Caki2 (cell line): ENCODE results near the gene FBLN2. TPM values are rescaled to one million over a fixed set of nuclear protein-coding genes. Genes with fewer than 3 reads are reported as not detected.

Source experiments
- DNase-seq: peaks from one replicate; pipeline ENCODE4 v3.0.0-alpha.2; 2015; ENCODE audit warnings: low read depth
- in situ Hi-C: cut with HindIII; loops from 2 replicates; pipeline ENCODE4 v1.10.0; 2016; ENCODE audit warnings: low sequenced_read_pairs, low pct_unique_long_range_greater_than_20kb, mixed read lengths
- total RNA-seq: library from RNA; depleted of rRNA; stranded (reverse); fragments of >200 nt; shearing (Covaris generic); gene quantifications from 2 replicates; pipeline ENCODE4 v1.2.3, GENCODE V29; 2014; ENCODE audit warnings: low replicate concordance

FBLN2 gene
- total RNA-seq, 1 experiment from 2014 or later, result 0.10 TPM

DNA sequence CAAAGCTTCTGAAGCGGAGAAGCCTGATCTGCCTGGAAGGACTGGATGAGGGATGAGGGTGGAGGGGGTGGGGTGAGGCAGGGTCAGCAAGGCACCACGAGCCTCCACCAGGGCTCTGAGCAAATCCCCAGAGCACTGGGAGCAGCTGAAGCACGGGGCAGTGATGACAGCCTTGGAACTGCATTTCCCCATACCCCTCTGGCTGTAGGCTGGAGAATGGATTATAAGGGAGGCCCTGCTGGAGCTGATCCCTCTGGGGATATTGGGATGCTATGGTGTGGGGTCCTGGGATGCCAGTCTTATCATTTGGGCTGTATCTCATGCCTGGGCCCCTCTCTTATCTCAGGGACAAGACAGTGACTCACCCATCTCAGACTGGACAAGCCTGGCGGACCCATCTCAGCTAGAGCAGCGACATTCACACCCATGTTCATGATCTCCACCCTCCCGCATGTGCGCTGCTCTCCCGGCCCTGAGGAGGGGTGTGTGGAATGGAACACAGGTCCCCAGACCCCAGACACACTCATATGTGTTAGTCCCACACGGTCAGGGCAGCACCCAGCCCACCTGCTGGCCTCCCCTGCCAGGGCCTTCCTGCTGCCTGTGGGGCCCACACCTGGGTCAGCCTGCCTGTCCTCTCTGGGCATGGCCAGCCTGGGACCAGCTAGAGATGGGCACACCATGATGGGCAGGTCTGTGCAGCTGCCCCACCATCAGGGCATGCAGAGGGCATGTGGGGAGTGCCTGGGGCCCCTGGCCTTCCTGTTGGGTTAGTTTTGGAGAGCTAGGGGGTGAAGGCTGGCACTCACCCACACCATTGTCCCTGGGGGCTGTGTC lies 97.1 kb downstream of the FBLN2 start:
- in situ Hi-C loops, result no loop called here
- no peak for DNase-seq

DNA sequence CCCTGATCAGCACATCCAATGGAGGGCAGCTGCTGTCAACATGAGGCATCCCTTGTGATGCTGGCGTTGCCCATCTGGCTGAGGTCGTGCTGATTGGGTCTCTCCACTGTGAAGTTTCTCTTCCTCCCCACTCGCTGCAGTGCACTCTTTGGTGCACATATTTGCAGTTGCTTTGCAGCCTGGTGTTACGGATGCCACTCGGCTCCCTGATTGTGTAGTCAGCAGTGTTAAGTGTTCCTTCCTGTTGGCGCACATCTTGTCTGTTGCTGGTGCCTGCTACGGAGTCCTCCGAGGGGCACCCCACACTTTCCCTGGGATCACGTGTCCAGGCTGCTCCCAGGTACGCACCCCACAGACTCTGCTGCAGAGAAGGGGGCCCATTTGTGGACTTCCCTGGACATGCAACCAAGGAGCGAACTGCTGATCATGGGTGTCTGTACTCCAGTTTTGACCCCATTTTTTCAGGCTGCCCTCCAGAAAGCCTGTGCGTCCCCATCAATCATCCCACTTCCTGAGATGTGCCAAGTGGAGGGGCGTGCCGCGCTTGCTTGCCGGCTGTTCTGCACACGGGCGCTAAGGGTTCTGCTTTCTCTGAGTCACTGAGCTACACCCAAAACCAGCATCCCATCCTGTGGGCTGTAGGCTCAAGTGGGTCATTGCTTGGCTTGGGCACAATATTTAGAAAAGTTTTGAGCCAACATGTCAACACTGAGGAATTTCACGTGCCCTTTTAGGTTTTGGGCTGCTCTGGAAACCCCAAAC lies 98.6 kb downstream of the FBLN2 start:
- in situ Hi-C loops, result no loop called here
- no peak for DNase-seq

DNA sequence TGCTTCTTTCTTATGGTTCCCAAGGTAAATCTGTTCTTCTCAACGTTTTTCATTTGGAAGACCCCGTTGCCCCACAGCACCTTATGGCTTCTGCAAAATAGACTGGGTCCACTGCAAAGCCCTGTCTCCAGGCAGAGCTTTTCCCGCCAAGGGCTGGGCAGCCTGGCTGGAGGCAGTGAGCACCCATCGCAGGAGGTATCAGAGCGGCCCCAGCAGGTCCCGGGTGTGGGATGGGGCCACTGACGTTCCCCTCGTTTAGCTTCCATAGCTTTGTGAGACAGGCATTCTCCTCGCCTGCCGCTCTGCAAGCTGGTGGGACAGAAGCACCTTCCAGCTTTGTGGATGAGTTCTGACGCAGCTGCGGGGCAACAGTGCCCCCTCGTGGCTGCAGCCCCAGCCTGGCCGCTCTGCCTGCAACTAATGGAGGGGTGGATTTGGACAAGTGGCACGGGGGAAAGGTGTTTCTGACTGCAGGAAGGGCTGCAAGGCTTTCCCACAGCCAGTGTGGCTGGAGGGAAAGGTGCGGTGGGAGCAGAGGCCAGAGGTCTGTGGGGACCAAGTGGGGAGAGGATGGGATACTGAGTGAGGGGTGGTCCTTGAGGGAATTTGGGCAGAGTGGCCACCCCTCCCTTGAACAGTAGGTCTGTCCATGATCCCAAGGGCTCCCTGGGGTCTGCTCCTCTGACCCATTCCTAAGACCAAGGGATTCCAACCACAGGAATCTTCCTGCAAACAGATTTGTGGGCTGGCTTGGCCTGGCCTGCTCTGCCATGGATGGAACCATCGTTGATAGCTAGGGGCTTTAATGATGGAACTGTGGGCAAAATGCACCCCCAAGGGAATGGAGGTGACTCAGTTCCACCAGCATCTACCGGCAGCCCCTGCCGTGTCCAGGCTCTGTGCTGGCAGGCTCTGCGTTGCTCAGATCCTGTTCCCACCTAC lies 99.4 kb downstream of the FBLN2 start:
- in situ Hi-C loops, result no loop called here
- DNase-seq, result peak; percentile 64

DNA sequence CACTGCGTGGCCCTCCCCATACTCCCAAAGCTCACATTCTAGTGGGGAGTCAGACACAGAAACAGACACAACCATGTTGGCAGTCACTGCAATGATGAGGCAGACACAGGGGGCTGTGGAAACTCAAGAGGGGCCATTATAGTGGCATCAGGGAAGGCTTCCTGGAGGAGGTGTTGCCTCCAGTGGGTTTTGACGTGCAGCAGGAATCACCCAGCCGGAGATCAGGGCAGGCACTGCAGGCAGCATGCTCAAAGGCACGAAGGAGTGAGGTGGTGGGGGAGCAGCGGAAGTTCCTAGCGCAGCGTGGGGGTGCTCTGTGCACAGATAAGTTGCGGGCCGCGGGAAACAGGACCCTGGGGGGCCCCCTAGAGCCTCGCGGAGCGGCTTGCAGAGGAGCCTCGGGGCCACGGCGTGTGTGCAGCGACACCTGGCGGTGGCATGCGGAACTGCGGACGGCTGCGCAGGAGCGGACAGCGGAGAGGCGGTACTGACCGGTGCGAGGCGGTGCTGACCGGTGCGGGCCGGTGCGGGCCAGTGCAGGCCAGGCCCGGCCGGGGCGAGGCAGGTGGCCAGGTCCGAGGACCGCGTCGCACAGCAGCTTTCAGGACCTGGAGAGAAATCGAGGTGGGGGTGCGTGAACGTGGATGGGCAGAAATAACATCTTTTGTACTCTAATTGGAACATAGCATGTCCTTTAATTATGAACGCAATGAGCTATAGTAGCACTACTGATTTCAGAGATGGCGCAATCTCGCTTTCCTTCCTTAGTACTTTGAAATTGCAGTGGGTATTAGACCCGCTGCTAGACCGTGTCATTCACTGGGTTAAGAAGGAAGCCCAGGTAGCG lies 101.5 kb downstream of the FBLN2 start:
- DNase-seq, result peak; percentile 59
- in situ Hi-C loops, result no loop called here

DNA sequence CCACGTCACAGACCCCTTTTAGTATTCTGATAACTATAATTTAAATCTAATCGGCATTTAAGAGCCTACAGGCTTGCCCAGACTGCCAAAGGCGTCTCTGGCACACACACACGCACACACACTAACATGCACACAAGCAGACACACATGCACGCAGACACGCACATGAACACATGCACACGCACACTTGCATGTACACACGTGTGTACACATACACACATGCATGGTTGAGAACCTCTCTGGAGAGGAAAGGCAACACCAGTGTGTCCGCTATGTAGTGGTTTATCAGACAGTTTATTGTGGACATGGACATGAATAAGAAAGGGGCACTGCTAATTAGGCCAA lies 102.1 kb downstream of the FBLN2 start:
- no peak for DNase-seq
- in situ Hi-C loops, result no loop called here

DNA sequence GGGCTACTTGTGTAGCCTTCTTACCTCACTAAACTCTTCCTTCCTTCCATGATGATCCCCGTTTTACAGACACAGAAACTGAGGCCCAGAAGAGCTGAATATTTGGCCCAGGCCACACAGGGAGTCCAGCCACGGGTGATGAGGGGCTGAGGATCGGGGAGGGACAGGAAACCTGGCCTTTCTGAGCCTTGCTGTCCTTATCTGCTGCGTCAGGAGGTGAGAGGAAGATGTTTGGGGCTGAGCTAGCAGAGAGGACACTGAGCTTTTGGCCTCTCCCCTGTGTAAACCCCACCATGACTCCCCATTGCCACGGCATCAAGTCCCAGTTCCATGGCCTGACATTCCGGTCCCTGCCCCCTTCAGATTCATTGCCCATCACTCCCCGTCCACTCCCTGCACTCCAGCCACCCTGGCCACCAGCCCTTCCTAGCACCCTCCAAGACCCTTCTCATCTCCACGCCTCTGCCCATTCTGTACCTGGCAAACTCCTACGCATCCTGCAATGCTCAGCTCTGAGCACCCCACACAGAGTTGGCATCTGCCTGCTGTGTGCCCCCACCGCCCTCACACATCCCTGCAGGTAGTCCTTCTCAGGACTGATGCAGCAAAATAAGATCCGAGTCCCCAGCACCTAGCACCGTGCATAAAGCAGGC lies 103.0 kb downstream of the FBLN2 start:
- in situ Hi-C loops, result no loop called here
- DNase-seq, result no peak

DNA sequence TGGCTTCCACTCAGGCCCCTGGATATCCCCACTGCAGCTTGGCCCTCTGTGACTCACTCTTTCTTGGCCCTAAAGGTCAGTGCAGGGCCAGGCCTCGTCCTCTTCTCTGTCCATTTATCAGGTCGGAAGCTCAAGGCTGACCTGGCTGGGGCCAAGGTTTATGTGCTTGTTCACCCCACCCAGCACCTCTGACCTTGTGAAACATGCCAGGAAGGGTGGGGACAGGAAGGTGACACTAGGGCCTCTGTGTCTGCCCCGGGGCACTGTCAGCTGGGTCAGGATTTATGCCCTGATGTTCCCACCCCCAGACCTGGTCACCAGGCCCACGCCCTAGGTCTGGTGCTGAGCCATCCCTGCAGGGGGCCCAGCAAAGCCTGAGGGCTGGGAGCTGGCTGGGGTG lies 103.8 kb downstream of the FBLN2 start:
- in situ Hi-C loops, result no loop called here
- DNase-seq, result no peak

DNA sequence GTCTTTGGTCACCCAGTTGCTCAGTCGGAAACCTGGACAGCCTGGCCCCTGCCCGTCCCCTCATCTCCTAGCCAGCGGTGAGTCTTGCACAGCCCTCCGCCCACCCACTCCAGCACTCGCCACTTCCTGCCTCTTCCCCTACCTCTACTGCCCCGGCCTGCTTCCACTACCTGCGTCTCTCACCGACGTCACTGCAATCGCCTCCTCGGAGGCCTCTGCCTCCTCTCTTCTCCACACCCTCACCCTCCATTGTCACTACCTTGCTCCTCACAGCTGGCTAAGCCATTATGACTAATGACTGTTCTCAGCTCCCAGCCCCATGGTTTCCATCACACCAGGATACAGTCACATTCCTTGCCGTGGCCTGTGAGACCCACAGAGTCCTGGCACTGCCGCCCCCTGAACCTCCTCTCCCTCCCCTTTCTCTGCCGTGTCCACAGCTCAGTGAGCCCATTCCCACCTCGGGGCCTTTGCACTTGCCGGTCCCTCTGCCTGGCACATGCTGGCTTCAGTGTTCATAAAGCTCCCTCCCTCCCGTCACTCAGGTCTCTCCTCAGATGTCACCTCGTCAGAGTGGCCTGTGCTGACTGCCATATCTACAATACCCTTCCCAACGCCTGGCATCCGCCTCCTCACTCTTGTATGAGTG lies 104.8 kb downstream of the FBLN2 start:
- no peak for DNase-seq
- in situ Hi-C loops, result no loop called here

DNA sequence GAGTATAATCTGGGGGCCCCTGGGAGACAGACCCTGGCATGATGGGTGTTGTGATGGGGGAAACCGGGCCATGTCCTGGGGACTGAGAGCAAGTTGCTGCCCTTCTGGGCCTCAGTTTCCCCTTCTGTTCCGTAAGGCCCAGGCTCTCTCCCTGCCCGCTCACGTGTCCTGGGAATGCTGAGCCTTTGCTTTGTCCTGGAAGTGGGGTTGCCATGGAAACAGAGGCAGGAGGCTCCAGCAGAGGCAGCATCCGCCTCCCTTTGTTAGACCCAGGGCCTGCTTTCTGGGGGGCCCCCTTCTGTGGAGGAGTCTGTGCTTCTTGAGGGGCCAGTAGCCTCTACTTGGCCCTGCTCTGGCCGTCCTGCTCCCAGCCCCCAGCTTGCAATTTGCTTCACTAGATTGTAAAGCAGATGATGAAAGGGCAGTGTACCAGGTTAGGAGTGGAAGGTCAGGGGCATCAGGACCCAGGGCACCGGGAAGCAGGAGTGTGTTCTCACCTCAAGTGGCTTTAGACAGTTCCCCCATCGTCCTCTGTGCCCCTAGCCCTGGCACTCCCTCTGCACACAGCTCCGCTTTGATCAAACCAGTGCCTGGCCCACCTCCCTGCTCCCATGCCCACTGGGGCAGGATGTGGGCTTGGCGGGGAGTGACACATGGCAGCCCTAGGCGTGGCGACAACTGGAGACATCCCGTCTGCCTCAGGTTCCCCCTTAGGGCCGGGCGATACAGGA lies 105.6 kb downstream of the FBLN2 start:
- DNase-seq, result no peak
- in situ Hi-C loops, result no loop called here

DNA sequence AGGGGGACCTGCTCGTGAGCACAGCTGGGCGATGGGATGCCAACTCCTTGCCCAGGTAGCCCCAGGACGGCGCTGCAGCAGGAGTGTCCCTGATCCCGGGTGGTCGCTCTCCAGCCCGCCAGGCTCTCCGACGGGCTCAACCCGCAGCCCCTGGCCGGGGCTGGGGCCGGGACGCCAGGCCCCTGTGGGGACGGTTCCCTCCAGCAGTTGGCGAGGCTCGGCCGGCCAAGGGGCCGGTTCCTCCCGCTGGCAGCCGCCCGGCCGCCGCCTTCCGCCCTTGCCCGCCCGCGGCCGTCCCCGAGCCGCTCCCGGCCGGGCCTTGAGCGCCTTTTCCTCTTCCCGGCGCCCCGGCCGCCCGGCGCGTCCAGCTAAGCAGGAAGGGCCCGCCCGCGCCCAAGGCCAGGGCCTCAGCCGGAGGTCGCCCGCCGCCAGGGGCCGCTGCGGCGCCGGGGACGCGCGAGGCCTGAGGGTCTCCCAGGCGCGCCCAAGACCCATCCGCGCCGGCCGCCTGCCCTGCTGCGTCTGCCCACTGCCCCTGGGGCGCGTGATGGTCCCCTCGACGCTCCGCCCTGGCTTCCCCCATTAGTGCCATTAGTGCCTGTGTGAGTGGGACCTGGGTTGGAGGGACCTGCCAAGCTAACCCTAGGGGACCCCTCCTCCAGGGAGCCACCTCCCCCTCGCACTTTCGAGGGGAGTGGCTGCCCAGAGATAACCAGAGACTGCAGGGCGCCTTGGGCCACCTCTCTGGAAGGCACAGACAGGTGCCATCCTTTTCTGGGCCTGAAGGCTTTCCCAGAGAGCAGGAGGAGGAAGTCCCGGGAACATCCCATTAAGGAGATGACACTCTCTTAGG lies 106.4 kb downstream of the FBLN2 start:
- in situ Hi-C loops, result no loop called here
- DNase-seq, result no peak

DNA sequence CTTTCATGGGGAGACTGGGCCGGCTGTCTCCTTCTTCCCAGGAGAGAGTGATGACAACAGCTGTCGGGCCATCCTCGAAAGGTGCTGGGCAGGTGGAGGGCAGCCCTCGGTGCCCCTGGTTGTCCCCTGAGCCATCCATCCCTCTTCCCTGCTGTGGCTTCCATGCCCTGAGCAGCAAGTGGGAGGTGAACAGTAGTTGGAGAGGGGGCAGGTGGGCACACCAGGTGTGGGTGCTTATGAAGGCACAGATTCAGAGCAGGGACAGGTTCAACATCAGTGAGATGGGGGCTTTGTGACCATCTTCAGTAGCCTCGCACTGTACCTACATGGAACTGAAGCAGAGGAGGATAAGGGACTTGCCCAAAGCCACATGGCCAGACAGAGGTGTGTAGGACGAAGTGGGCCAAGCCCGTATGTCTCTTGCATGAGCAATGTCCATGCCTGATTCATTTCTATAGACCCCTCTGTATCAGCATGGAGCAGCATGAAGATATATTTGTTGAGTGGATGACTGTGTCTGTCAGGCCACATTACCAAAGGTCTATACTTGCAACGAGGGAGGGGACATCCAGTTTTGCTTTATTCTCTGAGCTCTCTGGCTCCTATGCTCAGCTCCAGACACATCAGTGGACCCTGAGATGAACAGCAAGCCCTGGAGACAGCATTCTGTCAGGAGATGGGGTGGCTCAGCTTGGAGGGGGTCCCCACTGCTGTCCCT lies 107.8 kb downstream of the FBLN2 start:
- DNase-seq, result no peak
- in situ Hi-C loops, result no loop called here

DNA sequence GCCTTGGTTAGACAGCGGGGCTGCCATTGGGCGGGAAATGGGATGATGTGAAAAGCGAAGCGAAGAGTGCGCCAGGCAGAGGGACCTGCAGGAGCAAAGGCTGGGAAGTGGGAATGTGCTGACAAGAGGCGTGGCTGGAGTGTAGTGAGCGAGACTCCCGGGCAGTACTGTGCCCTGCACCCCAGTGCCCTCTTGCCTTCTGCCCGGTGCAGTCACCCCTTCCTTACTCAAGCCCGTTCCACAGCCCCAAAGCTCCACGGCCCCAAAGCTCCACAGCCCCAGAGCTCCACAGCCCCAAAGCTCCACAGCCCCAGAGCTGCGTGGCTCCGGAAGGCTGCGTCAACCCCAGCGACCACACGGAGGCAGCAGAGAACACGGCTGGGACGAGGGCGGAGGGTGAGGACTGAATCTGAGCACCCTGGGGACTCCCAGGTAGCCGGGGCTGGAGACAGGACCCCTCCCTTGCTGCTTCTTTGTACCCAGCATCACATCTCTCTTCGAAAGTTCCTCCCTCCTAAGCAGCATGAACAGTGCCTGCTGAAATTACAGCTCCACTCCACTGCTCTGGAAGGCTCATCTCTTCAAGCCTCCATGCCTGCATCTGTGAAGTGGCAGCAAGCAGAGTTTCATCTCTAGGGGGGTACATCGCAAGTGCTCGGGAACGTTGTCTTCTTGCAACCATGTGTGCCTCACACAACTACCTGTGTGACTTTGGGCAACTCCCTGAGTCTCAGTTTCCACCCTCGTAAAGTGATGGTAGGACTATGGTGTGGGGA lies 108.9 kb downstream of the FBLN2 start:
- in situ Hi-C loops, result no loop called here
- peak; percentile 33 for DNase-seq

DNA sequence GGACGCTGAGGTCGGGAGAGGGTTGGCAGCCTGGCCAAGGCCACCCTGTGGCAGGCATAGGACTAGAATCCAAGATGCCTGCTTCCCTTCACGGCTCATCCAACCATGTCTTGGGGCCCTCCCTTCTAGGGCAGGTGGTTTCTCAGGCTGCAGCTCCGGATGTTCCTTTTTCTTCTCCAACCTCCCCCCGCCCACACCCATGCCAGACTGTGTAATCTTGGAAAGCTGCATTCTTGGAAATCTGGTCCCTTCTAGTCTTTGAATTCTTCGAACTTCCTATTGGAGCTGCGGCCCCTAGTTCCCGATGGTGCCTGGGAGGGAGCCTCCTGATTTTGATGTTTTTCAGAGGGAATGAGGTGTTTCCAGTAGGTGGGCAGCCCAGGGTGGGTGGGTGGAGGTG lies 109.8 kb downstream of the FBLN2 start:
- in situ Hi-C loops, result no loop called here
- DNase-seq, result no peak

DNA sequence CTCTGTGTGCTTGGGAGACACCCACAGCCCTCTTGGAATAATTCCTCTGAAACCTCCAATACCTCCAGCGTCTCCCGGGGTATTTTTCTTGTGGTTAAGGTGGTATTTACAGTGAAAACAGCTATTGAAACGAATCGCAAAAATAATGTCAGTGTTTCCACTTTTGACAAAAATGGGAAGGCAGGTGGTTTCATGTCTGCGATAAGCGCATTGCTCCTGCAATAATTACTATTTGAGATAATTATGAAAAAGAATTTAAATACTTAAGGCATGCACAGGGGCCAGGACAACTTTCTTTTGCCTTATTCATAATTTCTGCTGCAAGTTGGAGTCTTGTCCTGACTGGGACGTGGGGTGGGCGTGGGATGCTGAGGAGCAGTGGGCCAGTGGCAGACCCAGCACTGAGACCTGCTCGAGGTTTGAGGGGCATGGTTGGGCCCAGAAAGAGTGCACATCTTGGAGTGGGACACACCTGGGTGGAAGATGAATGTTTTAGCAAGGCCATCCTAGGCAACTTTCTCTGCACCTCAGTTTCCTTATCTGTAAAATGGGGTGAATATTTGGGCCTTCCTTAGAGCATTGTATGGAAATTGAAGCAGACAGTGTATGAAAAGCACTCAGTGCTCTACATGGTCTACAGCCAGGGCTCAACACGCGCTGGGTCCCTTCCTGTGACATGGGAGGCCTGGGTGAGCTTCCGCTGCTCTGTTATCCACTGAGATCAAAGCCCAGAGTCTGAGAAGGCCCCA lies 110.5 kb downstream of the FBLN2 start:
- DNase-seq, result no peak
- in situ Hi-C loops, result no loop called here
